HepG2 (cell line): ENCODE measurements around the gene ODAD4. TPM values are rescaled to one million over a fixed set of nuclear protein-coding genes. Genes with fewer than 3 reads are reported as not detected.
A peak's percentile ranks its signal among the peaks of the same experiment; 100 is the strongest.

Experiments
- DNMT1 ChIP-seq: sonication (generic); formaldehyde crosslinking; IDR thresholded peaks from 2 replicates; pipeline ENCODE4 v1.5.1; 2020; ENCODE audit warnings: mild to moderate bottlenecking, missing genetic modification reagents
- EED ChIP-seq: sonication (generic); formaldehyde crosslinking; IDR thresholded peaks from 2 replicates; pipeline ENCODE4 v1.5.0; 2020; ENCODE audit warnings: mild to moderate bottlenecking, missing genetic modification reagents
- IKZF5 ChIP-seq: IDR thresholded peaks from 2 replicates; pipeline ENCODE4 v1.6.1; 2018; ENCODE audit warnings: missing genetic modification reagents, mild to moderate bottlenecking, missing compliant biosample characterization
- KIAA2018 ChIP-seq: sonication (generic); formaldehyde crosslinking; IDR thresholded peaks from 2 replicates; pipeline ENCODE4 v1.5.0; 2020; ENCODE audit warnings: mild to moderate bottlenecking, missing genetic modification reagents, borderline replicate concordance
- MAZ ChIP-seq, 2 experiments: sonication (generic) in 1 of 2; formaldehyde crosslinking in 1 of 2; IDR thresholded peaks; 2 replicates each; pipeline versions ENCODE4 v1.5.0 to v1.6.1; 2012 to 2020; ENCODE audit warnings: low read depth in 2 of 2, mild to moderate bottlenecking in 2 of 2, borderline replicate concordance in 1 of 2, improper control_type of control experiment in 1 of 2, low read length in 1 of 2, missing genetic modification reagents in 1 of 2, moderate library complexity in 1 of 2
- PRPF4 ChIP-seq: fragments of 200-400 bp; formaldehyde crosslinking; IDR thresholded peaks from 2 replicates; pipeline ENCODE4 v1.6.1; 2016; ENCODE audit warnings: low read length, low read depth; ENCODE audit not compliant: poor library complexity, severe bottlenecking
- SMAD3 ChIP-seq: sonication (generic); formaldehyde crosslinking; IDR thresholded peaks from 2 replicates; pipeline ENCODE4 v1.4.0; 2020; ENCODE audit warnings: missing genetic modification reagents
- SMARCE1 ChIP-seq: fragments of 450-650 bp; IDR thresholded peaks from 2 replicates; pipeline ENCODE4 v1.6.1; 2017; ENCODE audit warnings: borderline replicate concordance
- SP2 ChIP-seq: sonication (generic); formaldehyde crosslinking; IDR thresholded peaks from 2 replicates; pipeline ENCODE4 v1.5.1; 2020; ENCODE audit warnings: mild to moderate bottlenecking, missing genetic modification reagents
- SYNCRIP ChIP-seq: fragments of 200-400 bp; formaldehyde crosslinking; IDR thresholded peaks from 2 replicates; pipeline ENCODE4 v1.6.1; 2018; ENCODE audit warnings: mild to moderate bottlenecking, low read depth, low read length; ENCODE audit not compliant: insufficient read depth
- TGIF2 ChIP-seq: IDR thresholded peaks from 2 replicates; pipeline ENCODE4 v1.6.1; 2016; ENCODE audit warnings: control low read depth, missing compliant biosample characterization
- ZBTB3 ChIP-seq: sonication (generic); formaldehyde crosslinking; IDR thresholded peaks from 2 replicates; pipeline ENCODE4 v1.4.0; 2020; ENCODE audit warnings: low read depth, mild to moderate bottlenecking, moderate library complexity, missing genetic modification reagents, borderline replicate concordance
- ZC3H4 ChIP-seq: sonication (generic); formaldehyde crosslinking; IDR thresholded peaks from 2 replicates; pipeline ENCODE4 v1.4.0; 2020; ENCODE audit warnings: missing genetic modification reagents, borderline replicate concordance
- ZNF235 ChIP-seq: sonication (generic); formaldehyde crosslinking; IDR thresholded peaks from 2 replicates; pipeline ENCODE4 v1.8.1; 2023; ENCODE audit warnings: mild to moderate bottlenecking, missing genetic modification reagents, borderline replicate concordance
- ZNF558 ChIP-seq: sonication (generic); formaldehyde crosslinking; IDR thresholded peaks from 2 replicates; pipeline ENCODE4 v1.9.0; 2022; ENCODE audit warnings: mild to moderate bottlenecking, missing genetic modification reagents, borderline replicate concordance
- ZNF782 ChIP-seq: sonication (generic); formaldehyde crosslinking; IDR thresholded peaks from 2 replicates; pipeline ENCODE4 v1.4.0; 2020; ENCODE audit warnings: missing genetic modification reagents, mild to moderate bottlenecking, borderline replicate concordance
- polyA plus RNA-seq, 8 experiments: library from polyadenylated mRNA; depleted of rRNA in 3 of 8; stranded (reverse) in 7 of 8; unstranded in 1 of 8; fragments of >200 nt; fragmentation: Illumina TruSeq in 4 of 8; extraction: Trizol in 4 of 8; gene quantifications; 2 replicates each; pipeline versions ENCODE4 v1.2.1 to v1.2.3, GENCODE V29; 2011 to 2016; ENCODE audit warnings: low read depth in 4 of 8, missing spikeins in 1 of 8, mixed read lengths in 1 of 8; ENCODE audit not compliant: insufficient read depth in 1 of 8
- total RNA-seq, 5 experiments: library from RNA; depleted of rRNA; stranded (reverse); fragments of >200 nt; fragmentation: Illumina TruSeq; extraction: Trizol; gene quantifications; 2 replicates each; pipeline ENCODE4 v1.2.3, GENCODE V29; 2016; ENCODE audit warnings: low read depth in 1 of 5
- TF ChIP-seq, protein P1 (sequence below): sonication (generic); formaldehyde crosslinking; IDR thresholded peaks from 2 replicates; pipeline ENCODE4 v1.4.0; 2020; ENCODE audit warnings: missing genetic modification reagents

ODAD4 gene
- total and polyA plus RNA-seq, 2 of the 13 experiments (the other 11 are each of a cell fraction or from before 2014, with no cell fraction given) = 0.48 to 0.53 TPM

DNA sequence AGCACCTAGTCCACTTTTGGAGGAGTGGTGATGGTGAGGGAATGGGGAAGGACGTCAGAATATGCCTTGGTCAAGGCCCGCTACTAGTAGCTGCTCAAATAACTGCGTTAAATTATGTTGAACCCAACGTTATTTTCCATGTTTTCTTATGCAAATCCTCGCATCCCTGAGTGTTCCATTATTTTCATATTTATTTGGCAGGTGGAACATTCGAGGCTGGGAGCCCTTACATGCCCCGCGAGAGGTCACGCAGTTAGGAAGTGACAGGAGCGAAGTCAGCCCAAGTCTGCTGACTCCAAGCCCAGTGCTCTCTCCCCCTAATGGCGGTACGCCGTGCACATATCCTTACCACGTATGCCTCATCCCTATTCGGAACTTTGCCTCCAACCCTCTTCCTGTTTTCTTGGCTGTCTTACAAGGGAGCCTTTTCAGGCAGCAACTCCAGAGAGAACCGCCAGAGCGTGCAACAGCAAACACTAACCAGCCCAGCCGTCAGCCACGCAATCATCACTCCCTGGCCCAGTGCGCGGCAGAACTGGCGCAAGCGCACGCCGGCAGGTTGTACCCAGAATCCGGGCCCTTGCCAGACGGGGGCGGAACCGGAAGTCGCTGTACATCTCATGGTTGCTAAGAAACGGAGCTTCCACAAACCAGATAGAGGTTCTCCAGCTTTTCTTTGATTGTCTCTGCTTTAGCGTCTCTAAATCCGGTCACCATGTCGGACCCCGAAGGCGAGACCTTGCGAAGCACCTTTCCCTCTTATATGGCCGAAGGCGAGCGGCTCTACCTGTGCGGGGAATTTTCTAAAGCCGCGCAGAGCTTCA is at the start of gene ODAD4 (continued):
- TF ChIP-seq PRPF4 (no peak), TGIF2 (peak; percentile 94), KIAA2018 (CRISPR knock-in tag) (no peak), ZNF235 (CRISPR knock-in tag) (peak; percentile 86; the same call in 1 of the 2 replicates), ZBTB3 (CRISPR knock-in tag) (peak; percentile 80; the same call in 1 of the 2 replicates), MAZ (IDR thresholded peaks at IDR 0.05; ENCODE audit: borderline replicate concordance, low read depth, low read length) (peak; percentile 66; the same call in 1 of the 2 replicates), MAZ (CRISPR knock-in tag; IDR thresholded peaks at IDR 0.05; ENCODE audit: low read depth) (peak; percentile 88), ZC3H4 (CRISPR knock-in tag) (no peak), DNMT1 (CRISPR knock-in tag) (no peak), ZNF558 (CRISPR knock-in tag) (no peak), EED (CRISPR knock-in tag) (no peak), SYNCRIP (no peak), IKZF5 (CRISPR knock-in tag) (peak; percentile 97; the same call in 1 of the 2 replicates), SMARCE1 (no peak), SP2 (CRISPR knock-in tag) (no peak), ZNF782 (peak; percentile 88; the same call in 1 of the 2 replicates), SMAD3 (no peak)
- TF ChIP-seq, protein P1, sequence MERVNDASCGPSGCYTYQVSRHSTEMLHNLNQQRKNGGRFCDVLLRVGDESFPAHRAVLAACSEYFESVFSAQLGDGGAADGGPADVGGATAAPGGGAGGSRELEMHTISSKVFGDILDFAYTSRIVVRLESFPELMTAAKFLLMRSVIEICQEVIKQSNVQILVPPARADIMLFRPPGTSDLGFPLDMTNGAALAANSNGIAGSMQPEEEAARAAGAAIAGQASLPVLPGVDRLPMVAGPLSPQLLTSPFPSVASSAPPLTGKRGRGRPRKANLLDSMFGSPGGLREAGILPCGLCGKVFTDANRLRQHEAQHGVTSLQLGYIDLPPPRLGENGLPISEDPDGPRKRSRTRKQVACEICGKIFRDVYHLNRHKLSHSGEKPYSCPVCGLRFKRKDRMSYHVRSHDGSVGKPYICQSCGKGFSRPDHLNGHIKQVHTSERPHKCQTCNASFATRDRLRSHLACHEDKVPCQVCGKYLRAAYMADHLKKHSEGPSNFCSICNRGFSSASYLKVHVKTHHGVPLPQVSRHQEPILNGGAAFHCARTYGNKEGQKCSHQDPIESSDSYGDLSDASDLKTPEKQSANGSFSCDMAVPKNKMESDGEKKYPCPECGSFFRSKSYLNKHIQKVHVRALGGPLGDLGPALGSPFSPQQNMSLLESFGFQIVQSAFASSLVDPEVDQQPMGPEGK = peak; percentile 60
